ENCODE data around the gene KRTAP5-2. TPM values are rescaled to one million over a fixed set of nuclear protein-coding genes. Genes with fewer than 3 reads are reported as not detected.

KRTAP5-2 gene
- total and polyA plus RNA-seq, 2 of the 8 experiments (the other 6 are each of a cell fraction or from before 2014, with no cell fraction given) = not detected

DNA sequence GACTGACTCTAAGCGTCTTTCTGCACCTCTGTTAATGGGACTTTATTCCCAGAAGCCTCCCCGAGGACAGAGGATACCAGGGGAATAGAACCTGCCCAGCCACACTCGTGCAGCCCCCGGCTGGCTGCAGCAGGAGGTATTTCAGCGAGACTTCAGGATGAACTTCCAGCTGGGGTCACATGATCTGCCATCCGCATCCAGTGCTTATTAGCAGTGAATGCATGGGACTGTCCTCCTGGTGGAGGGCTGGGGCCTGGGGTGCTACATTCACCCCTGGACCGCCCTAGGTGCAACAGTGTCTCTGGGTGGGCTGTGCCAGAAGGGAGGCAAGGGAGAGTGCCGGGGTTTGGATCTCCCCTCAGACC is 27.6 kb downstream of the KRTAP5-2 start:
- peak overlapping the region; percentile 31; the same call in 1 of the 2 replicates for H4K8ac ChIP-seq (ENCODE audit: extremely low read depth, insufficient read depth, low read length)
- peak overlapping the region; percentile 53 to 83; a peak in 2 of 4 replicates for H3K4me2 ChIP-seq (ENCODE audit: insufficient read depth in 1 of 2, low read depth in 2 of 2, low read length in 2 of 2)
- no peak overlapping the region for H3K18ac ChIP-seq (ENCODE audit: extremely low read depth, low read length)
- H3K9ac ChIP-seq (replicated peaks in 1 of 4; ENCODE audit: extremely low read depth in 1 of 4, low read depth in 3 of 4, low read length in 3 of 4) = no peak overlapping the region
- no peak overlapping the region for H2AK5ac ChIP-seq (ENCODE audit: low read depth, low read length)
- H3K4me3 ChIP-seq (ENCODE audit: extremely low read depth in 1 of 4, insufficient read depth in 2 of 4, low read depth in 3 of 4, low read length in 4 of 4) = peak overlapping the region in 1 of 4 experiments; percentile 63; a peak in 2 of 8 replicates
- no peaks in the 10 kb centered on the region for H3K36me3 ChIP-seq (ENCODE audit: control insufficient read depth in 2 of 4, insufficient read depth in 4 of 4, low read length in 3 of 4)
- H3K23me2 ChIP-seq (ENCODE audit: low read depth, low read length) = no peaks in the 10 kb centered on the region; the same call in 1 of the 2 replicates
- H3K79me1 ChIP-seq (ENCODE audit: low read depth, low read length) = no peaks in the 10 kb centered on the region
- 72% methylated on average over 8 of the region's 8 CpGs; no CpG with 5 or more reads in 1 of the 2 experiments for WGBS, 2 experiments (ENCODE audit: extremely low coverage in 1 of 2, insufficient coverage in 1 of 2, insufficient read length in 1 of 2, insufficient replicate concordance in 2 of 2, low coverage in 1 of 2, low lambda C conversion rate in 2 of 2, missing lambda C conversion rate in 1 of 2)
- ChIA-PET CTCF (ENCODE audit: partially characterized antibody) (interaction anchor here (0.6 to 9.1 kb wide), 6 partner anchors 15 to 1120 kb away, joined by 3 to 100 read pairs (median 3); no protein-coding TSS in a partner anchor), POLR2A (ENCODE audit: partially characterized antibody) (interaction anchor here (0.7 to 6.9 kb wide), 7 partner anchors 13 to 219 kb away, joined by 3 to 58 read pairs (median 4); no protein-coding TSS in a partner anchor)
- no peak overlapping the region for H2BK15ac ChIP-seq (ENCODE audit: low read length)
- no peaks in the 10 kb centered on the region for H3K9me3 ChIP-seq (ENCODE audit: insufficient read depth in 2 of 2, low read depth in 1 of 2, low read length in 1 of 2)
- no peaks in the 10 kb centered on the region for H3K79me2 ChIP-seq (ENCODE audit: control insufficient read depth in 1 of 2, insufficient read depth in 2 of 2, low read length in 2 of 2)
- H3K23ac ChIP-seq (ENCODE audit: insufficient read length) = no peak overlapping the region
- H3K27ac ChIP-seq (ENCODE audit: low read depth, low read length) = no peak overlapping the region
- H2BK20ac ChIP-seq (ENCODE audit: low read length) = no peak overlapping the region; the same call in 1 of the 2 replicates
- no peak overlapping the region for H2BK120ac ChIP-seq (replicated peaks; ENCODE audit: low read depth, low read length)
- H2BK5ac ChIP-seq (ENCODE audit: low read depth, low read length) = no peak overlapping the region
- no peak overlapping the region for H2BK12ac ChIP-seq (ENCODE audit: low read depth, low read length)
- H2AFZ ChIP-seq (ENCODE audit: low read length) = no peak overlapping the region
- peaks cover 0 to 51% (median 34%) of the 10 kb centered on the region in 4 experiments; a peak in 6 of 7 replicates for H3K4me1 ChIP-seq (replicated peaks in 1 of 4; ENCODE audit: control insufficient read depth in 3 of 4, insufficient read depth in 4 of 4, low read length in 3 of 4)
- H4K5ac ChIP-seq (ENCODE audit: insufficient read length, low read depth, low read length) = no peak overlapping the region
- FAIRE-seq = no peak
- no peak overlapping the region for H3K14ac ChIP-seq (ENCODE audit: insufficient read length)
- H3K4ac ChIP-seq (replicated peaks; ENCODE audit: insufficient read length, low read depth, low read length) = no peak overlapping the region
- H3K56ac ChIP-seq (replicated peaks; ENCODE audit: insufficient read length, low read depth, low read length) = no peak overlapping the region
- H4K20me1 ChIP-seq (replicated peaks in 1 of 2; ENCODE audit: control insufficient read depth in 1 of 2, insufficient read depth in 2 of 2, low read length in 2 of 2) = peaks cover 4 to 22% of the 10 kb centered on the region in 2 experiments
- peaks cover 18 to 51% (median 48%) of the 10 kb centered on the region in 4 experiments for H3K27me3 ChIP-seq (replicated peaks in 1 of 4; ENCODE audit: control insufficient read depth in 3 of 4, extremely low read depth in 1 of 4, insufficient read depth in 3 of 4, low read length in 3 of 4)
- peak in 1 of 2 experiments; percentile 93; a peak in 2 of 4 replicates for TF ChIP-seq HDAC2 (IDR thresholded peaks at IDR 0.05; ENCODE audit: borderline replicate concordance in 1 of 2, low read depth in 2 of 2, low read length in 2 of 2)
- no peak for TF ChIP-seq RNF2 (IDR thresholded peaks at IDR 0.05; ENCODE audit: borderline replicate concordance, low read depth, low read length, missing control alignments, poor library complexity, severe bottlenecking)
- TF ChIP-seq EZH2 (IDR thresholded peaks at IDR 0.05; ENCODE audit: low read depth, low read length, severe bottlenecking) = peak; percentile 3
- peak; percentile 28; the same call in 1 of the 2 replicates for TF ChIP-seq USF2 (IDR thresholded peaks at IDR 0.05; ENCODE audit: low read length)
- peak; percentile 94 for TF ChIP-seq KDM1A (IDR thresholded peaks at IDR 0.05; ENCODE audit: borderline replicate concordance, low read length)
- no peak overlapping the region for H4K91ac ChIP-seq (replicated peaks; ENCODE audit: insufficient read length, low read length)
- no peak for DNase-seq (ENCODE audit: low read depth in 1 of 2, low spot score in 2 of 2)

Data from H1 (cell line).